NCI-H526 (cell line): Measurements from ENCODE around the gene RHBDD3.

ENCODE experiments used
- DNase-seq, 2 experiments: peaks; one replicate each; lab custom pipeline; 2025; lab: John Stamatoyannopoulos, UW

The RHBDD3 gene

DNA sequence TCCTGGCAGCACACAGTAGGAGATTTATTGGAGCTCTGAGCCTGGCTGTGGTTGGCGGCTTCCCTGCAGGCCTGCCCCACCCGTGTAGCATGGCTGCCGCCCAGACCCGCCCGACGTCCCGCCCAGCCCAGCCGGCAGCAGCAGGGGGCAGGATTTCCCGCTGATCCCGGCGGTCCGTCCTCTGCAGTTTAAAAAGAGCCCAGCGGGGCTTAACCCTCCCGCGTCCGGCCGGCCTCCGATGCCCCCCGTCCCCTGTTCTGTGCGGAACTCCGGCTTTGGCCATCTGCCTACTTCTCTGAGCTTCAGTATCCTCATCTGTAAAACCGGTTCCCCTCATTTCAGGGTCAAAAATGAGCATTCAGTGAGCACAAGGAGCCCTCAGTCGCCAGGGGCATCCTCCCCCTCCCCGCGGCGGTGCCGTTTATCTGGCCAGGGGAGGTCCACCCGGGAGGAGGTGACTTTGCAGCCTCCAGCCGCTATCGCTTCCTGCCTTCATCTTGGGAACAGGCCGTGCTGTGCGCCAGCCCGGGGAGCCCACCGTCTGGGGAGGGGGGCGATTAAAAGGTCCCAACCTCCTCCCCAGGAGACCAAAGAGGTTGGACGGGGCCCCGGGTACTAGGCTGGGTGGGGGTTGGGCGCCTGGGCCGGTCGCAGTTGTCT, 38.5 kb upstream of the RHBDD3 start, which contains the start of gene GAS2L1:
Gene GAS2L1 (plus strand): TSS at position 476 of the 660 bp plus-strand sequence. CDS start 1,456 bp downstream, outside the sequence.
- peak in 1 of 2 experiments; percentile 82 for DNase-seq

DNA sequence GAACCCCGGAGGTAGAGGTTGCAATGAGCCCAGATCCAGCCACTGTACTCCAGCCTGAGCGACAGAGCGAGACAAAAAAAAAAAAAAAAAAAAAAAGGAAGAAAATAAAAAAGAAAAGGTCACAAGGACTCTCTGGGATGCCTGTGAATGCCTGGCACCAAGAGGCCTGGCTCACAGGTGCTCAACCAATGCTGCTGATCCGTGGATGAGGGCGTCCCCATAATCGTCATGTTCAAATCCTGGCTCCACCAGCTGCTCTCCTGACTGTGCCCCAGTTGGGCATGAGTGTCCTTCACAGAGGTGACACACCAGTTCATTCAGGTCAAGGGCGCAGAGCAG, 38.0 kb upstream of the RHBDD3 start:
- no peak for DNase-seq

DNA sequence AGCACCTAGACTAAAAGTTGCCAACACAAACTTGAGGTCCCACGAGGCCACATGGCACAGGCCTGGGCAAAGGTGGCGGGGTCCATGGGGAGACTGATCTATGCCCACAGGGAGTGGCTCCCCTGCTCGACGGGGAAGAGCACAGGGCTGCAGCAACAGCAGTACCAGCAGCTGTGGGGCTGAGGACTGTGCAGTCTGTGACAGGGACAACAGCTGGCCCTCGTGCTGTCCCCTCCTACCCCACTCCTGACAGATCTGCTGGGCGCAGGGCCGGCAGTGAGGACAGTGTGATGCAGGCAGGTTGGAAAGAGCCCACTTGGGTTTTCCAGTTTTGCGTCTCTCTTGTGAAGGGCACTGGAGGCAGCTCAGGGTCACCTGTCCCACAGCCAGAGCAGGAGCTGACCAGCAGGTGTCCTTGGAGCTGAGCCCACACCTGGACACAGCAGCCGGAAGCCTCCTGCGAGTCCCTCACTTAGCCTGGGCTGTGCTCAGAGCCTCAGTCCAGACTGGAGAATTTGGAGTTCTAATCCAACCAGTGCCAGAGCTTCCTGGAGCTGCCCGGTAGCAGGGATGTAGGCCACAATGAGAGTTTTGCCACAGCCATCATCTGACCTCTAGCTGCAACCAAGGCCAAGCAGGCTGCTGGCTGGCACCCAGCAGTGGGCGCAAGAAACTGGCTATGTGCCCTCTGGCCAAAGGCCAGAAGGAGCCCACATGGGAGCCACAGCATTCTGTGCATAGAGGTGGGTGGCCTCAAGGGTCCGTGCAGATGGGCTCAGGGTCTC, 35.1 kb upstream of the RHBDD3 start:
- no peak for DNase-seq

DNA sequence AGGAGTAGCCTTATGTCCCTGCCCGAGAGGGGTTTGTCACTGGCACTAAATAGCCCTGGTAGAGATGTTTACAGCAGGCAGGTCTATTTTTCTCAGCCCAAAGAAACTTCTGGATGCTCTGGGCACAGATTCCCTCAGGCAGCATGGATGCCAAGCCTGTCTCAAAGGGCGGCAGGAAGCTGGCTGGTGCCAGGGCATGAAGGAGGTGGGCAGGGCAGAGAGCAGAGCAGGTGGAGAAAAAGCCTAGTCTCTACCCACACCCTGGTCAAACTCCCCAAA, 34.6 kb upstream of the RHBDD3 start:
- DNase-seq, result no peak

DNA sequence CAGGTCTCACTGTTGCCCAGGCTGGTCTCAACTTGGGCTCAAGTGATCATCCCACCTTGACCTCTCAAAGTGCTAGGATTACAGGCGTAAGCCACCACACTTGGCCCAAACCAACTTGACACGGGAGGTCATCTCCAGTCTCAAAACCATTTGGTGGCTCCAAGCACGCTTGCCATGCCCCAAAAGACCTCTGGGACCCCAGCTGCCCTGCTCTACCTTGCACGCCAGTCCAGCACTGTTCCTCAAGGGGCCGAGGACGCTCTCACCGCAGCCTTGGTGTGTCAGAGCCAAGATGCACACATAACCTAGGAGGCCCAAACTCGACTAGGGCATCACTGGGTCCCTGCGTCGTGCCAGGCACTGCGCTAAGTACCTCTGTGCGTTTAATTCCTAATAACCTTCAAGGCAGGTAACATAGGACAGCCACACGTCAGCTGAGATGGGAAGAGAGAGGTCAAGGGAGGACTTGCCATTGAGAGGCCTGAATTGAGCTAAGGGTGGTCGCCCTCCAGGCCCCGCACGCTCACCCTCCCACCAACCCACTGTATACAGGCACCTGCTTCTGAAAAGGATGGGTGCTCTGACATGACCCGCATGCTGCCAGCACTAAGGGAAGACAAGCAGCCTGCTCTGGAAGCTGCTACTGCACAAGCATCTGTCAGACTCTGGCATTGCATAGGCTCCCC, 34.1 kb upstream of the RHBDD3 start:
- DNase-seq, result peak in 1 of 2 experiments; percentile 10

DNA sequence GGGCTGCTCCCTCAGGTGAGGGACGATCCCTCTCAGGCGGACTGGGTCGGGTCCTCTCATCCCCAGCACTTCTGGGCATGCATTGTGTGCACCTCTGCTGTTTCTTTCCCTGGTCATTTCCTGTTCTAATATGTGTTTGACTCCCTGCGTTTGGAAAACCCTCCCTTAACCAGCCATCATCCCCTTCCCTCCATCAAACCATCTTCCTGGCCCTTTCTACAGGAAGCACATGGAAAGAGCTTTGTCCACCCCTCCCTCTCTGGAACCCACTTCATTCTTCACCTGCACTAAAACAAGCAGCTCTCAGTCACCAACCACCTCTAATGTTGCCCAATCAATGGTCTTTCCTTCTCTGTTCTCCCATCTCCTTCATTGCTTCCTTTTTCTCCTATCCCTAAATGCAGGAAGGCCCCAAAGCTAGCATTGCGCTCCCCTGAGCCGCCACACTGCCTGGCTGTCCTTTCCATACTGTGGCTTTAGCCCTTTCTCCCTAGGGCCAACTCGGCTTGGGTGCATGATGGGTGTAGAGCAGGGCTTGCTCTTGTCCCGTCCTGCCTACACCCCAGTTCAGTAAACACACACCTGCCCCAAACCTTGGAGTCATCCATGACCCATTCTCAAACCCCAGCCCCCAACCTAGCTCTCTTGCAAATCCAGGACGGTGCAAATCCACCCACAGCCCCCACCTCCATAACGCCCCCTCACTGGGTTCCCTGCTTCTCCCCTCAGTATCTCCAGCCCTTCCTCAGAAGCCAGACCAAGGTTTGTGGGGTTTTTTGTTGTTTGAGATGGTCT, 33.2 kb upstream of the RHBDD3 start:
- DNase-seq, result no peak

DNA sequence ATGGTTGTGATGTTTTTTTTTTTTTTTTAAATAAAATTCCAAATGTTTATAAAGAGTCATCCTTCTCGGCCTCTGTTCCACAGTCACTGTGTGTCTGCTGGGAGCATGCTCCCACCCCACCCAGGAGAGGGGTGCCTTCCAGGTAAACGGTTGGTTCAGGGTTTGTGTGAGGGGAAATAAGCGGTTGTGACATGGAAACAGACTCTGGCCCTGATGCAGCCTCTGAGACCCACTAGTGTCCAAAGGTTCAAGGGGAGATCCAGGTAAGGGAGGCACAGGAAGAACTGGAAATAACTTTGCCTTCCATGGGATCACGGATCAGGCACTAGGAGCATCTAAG, 32.7 kb upstream of the RHBDD3 start:
- DNase-seq, result no peak

DNA sequence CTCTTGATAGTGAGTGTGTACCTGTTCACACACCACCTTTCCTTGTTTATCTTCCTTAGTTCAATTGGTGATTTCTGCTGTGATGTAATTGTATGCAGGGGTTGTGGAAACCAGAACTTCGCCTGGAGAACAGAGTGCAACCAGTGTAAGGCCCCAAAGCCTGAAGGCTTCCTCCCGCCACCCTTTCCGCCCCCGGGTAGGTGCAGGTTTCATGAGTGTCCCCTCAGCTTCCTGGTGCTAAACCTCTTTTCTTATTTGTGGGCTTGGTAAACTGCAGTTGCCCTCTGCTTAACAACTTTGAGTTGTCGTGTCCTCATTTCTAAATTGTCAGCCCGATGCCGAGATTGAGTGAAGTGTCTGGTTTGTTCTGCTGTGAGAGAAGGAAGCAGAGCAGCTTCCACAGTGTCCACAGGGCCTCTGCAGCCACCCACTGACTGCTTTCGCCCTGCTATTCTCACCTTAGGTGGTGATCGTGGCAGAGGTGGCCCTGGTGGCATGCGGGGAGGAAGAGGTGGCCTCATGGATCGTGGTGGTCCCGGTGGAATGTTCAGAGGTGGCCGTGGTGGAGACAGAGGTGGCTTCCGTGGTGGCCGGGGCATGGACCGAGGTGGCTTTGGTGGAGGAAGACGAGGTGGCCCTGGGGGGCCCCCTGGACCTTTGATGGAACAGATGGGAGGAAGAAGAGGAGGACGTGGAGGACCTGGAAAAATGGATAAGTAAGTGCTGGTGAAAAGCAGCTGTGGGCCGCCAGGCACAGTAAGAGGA, 31.5 kb upstream of the RHBDD3 start:
- DNase-seq, result no peak

DNA sequence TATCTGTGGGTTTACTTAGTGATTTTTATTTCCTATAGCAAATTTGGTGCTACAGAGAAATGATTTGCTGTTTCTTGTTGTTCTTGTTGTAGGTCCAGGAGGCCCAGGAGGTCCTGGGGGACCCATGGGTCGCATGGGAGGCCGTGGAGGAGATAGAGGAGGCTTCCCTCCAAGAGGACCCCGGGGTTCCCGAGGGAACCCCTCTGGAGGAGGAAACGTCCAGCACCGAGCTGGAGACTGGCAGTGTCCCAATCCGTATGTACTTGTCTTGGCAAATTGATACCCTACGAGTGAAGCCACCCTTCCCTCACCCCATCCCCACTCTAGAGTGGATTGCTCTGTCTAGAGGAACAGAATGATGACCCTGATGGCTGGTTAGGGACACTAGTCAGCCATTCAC, 30.9 kb upstream of the RHBDD3 start:
- no peak for DNase-seq

DNA sequence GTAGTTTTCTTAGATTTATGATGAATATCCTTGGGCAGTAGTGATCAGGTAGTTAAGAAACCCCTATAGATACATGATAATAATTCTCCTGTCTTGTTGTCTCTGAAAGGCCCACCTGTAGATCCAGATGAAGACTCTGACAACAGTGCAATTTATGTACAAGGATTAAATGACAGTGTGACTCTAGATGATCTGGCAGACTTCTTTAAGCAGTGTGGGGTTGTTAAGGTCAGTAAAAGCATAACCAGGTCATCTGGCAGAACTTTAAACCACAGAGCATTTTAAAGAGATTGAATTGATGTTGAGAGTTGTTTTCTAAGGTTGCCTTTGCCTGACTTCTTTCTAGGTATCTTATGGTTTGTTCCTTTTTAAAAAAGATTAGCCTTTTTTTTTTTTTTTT, 24.6 kb upstream of the RHBDD3 start:
- DNase-seq, result no peak

DNA sequence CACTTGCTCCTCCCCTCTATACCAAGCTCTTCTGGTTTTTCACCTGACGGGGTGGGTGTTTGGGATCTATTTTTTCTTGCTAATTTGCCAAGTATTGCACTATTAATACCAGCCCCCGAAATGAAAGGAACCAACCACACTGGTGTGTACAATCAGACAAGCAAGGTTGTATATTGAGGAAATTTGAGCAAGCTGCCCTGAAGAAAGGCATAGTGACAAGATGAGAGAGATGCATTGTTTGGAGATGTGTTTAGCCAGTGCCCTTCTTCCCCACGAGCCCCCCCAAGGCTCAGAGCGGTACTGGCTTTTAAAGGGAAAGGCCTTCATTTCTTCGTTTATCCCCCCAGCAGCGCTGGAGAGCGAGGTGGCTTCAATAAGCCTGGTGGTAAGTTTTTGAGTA, 23.4 kb upstream of the RHBDD3 start:
- no peak for DNase-seq

DNA sequence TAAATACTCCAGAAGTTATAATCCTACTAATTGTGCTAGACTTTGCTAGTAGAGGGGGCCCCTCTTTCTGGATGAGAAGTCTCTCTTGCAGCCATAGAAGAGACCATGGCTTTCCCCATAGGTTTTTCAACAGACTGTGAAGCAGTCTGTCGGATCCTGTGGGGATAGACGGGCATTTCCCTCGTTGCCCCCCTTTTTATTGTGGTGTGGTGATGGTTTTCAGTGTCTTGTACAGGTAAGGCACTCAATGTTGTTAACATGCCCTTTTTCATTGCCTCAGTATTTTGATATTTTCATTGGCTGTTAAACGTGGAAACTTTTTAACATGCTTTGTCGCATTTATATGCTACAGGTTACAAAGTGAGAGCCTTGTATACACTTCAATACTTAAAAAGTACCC, 22.3 kb upstream of the RHBDD3 start:
- DNase-seq, result no peak

DNA sequence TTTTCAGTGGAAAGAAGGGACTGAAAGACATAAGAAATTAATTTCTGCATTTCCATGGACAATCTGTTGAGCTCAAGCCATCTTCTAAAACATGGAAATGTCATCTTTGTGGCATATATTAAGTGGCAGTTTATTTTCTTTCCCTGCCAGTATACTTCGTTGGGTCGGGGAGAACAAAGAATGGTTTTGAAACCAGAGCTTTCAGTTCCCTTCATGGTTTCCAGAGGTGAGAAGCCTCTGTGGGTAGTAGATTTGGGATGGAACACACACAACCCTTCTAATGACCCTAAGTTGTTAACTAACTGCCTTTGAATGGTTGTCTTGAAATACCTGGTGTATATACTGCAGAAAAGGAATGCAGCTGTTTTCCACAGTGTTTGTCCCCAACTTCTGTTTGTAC, 21.1 kb upstream of the RHBDD3 start:
- DNase-seq, result no peak

DNA sequence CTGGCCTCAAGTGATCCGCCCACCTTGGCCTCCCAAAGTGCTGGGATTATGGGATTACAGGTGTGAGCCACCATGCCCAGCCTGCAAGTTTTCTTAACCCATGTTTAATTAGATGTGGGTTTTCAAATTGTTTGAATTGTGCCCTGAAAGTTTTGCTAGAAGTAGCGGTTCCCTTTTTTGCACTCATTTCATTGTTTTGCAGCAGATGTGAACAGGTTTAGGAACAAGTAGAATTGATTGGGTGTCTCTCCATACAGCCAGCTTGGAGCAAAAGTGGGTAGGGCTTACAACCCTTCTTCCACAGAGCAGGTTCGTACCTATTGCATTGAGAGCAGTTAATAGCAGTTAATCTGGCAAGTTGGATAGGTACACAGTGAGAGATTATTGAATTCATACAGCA, 16.4 kb upstream of the RHBDD3 start:
- no peak for DNase-seq

DNA sequence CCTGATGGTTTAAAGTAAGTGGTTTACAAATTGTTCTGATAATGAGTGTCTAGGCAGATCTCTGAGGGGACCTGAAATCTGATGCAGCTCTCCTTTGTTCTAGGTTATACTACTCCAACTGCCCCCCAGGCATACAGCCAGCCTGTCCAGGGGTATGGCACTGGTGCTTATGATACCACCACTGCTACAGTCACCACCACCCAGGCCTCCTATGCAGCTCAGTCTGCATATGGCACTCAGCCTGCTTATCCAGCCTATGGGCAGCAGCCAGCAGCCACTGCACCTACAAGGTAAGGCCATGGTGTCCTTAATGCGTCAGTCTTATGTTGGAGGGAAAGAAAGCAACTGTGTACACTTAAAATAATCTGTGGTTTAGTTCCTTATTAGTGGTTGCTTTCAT, 10.1 kb upstream of the RHBDD3 start:
- no peak for DNase-seq

DNA sequence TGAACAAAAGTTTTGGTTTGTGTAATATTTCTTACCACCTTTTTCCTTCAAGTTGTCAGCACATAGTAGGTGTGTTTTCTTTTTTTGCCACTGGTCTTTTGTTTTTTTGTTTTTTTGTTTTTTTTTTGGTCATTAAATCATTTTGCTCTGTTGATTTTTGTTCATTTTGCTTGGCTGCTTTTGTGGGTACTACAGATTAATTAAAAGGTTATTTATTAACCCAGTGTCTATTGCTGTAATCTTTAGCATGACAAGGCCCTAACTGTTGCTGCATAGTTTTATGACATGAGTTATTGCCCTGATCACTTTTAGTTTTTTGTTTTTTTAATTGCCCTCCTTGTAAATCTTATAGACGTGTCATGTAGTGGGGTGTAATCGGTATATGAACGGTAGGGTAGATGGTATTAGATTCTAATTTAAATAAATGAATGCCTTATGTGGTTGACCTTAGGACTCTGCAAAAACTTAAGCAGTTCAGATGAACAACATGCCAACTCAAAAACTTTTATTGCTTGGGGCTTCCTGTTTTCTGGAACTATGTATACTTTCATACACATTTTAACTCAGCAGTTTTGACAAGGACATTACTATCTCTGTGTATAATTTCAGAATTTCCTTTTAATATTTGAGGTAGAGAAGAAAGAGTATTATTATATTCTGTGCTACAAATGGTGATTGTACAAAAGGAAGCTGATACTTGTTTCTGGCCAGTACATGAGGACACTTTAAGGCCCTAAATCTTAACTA, 8.2 kb upstream of the RHBDD3 start:
- no peak for DNase-seq

DNA sequence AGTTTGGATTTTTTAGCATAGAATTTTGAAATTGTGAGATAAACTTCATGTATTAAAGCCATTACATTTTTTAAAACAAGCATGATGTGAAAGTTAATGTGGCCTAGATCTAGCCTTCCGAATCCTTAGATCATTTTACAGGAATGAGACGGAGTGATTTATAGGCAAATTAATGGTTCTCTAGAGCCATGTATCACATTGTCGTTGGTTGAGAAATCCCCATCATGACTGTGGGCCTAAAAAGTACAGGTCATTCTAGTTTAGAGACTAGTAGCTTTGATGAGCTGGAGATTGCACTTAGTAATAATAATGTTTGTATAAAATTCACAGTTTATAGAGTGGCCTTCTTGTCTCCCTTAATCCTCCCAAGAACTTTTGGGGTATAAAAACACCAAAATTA, 7.4 kb upstream of the RHBDD3 start:
- DNase-seq, result no peak

DNA sequence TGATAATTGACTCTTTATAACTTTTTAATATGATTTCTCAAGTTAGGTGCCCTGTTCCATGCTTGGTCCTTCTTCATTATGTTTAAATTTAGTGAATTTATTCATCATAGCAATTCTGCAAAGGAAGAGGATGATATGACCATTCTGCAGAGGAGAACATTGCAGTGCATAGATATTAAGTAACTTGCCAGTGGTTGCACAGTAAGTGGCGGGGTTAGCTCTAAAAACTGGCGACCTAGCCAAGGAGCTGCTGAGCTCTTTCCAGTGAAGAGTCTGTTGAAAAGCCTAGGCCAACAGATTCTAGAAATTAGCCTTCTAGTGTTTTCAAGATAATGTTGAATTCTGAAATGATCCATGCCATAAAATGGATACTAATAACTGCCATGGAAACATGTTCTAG, 4.8 kb upstream of the RHBDD3 start:
- DNase-seq, result no peak

DNA sequence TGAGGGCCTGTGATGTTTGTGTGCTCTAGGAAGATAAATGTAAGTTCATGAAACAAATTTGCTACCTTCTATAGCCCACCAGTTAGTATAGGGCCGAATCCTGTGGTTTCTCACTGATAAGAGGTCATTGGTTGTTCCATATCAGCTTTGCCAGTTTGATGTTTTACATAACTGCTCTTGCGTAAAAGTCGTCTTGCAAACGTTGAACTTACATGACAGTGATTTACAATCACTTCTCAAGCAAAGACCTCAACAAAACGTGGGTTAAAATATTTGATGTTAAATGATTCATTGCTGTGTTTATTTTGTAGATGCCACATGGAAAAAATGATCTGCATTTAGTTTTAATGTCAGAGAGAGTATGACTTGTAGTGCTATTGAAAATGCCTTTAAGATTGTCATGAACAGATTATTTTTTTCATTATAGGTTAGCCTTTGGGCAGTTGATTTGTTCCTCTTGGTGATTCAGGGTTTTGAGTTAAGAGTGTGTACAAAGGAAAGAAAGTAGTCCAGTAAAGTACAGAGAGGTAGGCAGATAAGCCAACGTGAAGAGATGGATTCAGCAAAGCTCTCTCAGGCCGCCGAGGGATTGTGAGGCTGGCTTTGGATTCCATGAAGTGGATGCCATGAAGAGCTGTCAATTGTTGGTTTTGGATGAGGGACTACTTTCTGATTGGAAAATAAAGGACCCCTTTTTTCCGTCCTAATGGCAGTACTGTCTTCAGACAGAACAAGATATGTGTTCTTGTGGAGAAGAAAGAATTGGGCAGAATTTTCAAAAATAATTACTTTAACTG, 2.9 kb upstream of the RHBDD3 start:
- peak in 1 of 2 experiments; percentile 38 for DNase-seq

DNA sequence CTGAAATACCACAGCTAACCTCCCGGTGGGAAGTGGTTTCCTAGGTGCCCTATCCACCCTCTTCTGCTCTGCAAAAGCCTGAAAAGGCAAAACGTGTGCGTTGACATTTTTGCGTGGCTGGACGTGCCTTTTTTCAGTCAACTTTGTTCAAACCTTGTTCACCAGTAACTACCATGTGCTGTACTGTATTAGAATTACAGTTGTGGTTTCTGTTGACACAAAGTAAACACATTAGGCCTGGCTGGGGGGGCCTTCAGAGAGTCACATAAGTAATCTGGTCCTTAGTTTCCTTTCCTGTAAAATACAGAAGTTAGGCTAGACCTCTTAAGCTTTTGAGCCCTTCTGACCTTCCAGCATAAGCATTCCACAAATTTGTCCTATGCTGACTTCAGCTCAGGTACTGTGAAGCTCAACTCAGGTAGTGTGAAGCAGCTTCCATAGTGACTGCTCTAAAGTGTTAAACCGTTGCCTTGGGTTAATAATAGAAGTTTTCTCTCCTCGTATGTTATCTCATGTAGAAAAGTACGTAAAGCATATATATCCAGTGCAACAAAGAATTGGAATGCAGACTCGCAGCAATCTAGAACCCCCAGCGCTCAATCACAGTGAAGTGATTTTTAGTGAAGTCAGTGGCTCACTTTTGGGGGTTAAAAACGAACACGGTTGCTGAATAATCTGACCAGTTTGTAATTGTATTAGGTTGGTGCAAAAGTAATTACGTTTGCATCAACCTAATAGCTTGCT, 2.1 kb upstream of the RHBDD3 start:
- DNase-seq, result no peak
